Panc1 (cell line): Measurements from ENCODE around the gene NT5DC2.

Experiments
- POLR2AphosphoS5 ChIP-seq: IDR thresholded peaks from 2 replicates; pipeline ENCODE4 v1.6.1; 2012; ENCODE audit warnings: mild to moderate bottlenecking, low read depth, low read length, moderate library complexity
- SIN3A ChIP-seq: IDR thresholded peaks from 2 replicates; pipeline ENCODE4 v1.6.1; 2012; ENCODE audit warnings: low read depth, mild to moderate bottlenecking, low read length, moderate library complexity, borderline replicate concordance; ENCODE audit not compliant: insufficient read depth
- TF ChIP-seq, protein P1 (sequence below): fragments of 450-650 bp; IDR thresholded peaks from 2 replicates; pipeline ENCODE4 v1.5.1; 2017; ENCODE audit warnings: mild to moderate bottlenecking

DNA sequence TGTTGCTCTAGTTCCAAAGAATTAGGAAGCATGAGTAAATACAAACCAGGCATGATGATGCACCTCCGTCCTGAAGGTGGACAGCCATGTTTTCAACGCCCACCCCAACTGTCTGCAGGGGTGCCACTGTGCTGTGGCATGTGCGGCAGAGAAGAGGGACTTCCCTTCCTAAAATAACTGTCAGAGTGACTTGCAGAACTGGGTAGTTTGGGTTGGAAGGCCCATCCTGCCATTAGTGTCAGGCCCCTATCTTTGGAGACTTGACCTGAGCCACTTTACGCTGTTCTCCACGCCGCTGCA is 55.9 kb downstream of the NT5DC2 start:
- TF ChIP-seq, protein P1, sequence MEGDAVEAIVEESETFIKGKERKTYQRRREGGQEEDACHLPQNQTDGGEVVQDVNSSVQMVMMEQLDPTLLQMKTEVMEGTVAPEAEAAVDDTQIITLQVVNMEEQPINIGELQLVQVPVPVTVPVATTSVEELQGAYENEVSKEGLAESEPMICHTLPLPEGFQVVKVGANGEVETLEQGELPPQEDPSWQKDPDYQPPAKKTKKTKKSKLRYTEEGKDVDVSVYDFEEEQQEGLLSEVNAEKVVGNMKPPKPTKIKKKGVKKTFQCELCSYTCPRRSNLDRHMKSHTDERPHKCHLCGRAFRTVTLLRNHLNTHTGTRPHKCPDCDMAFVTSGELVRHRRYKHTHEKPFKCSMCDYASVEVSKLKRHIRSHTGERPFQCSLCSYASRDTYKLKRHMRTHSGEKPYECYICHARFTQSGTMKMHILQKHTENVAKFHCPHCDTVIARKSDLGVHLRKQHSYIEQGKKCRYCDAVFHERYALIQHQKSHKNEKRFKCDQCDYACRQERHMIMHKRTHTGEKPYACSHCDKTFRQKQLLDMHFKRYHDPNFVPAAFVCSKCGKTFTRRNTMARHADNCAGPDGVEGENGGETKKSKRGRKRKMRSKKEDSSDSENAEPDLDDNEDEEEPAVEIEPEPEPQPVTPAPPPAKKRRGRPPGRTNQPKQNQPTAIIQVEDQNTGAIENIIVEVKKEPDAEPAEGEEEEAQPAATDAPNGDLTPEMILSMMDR = no peak
- TF ChIP-seq POLR2AphosphoS5 (no peak), SIN3A (no peak)
